ENCODE results near the gene SLC24A3. TPM values are rescaled to one million over a fixed set of nuclear protein-coding genes. Genes with fewer than 3 reads are reported as not detected.
A peak's percentile ranks its signal among the peaks of the same experiment; 100 is the strongest.

The SLC24A3 gene
- total and polyA plus RNA-seq, 2 of the 13 experiments (the other 11 are each of a cell fraction or from before 2014, with no cell fraction given) = not detected

- TF ChIP-seq, protein P1, sequence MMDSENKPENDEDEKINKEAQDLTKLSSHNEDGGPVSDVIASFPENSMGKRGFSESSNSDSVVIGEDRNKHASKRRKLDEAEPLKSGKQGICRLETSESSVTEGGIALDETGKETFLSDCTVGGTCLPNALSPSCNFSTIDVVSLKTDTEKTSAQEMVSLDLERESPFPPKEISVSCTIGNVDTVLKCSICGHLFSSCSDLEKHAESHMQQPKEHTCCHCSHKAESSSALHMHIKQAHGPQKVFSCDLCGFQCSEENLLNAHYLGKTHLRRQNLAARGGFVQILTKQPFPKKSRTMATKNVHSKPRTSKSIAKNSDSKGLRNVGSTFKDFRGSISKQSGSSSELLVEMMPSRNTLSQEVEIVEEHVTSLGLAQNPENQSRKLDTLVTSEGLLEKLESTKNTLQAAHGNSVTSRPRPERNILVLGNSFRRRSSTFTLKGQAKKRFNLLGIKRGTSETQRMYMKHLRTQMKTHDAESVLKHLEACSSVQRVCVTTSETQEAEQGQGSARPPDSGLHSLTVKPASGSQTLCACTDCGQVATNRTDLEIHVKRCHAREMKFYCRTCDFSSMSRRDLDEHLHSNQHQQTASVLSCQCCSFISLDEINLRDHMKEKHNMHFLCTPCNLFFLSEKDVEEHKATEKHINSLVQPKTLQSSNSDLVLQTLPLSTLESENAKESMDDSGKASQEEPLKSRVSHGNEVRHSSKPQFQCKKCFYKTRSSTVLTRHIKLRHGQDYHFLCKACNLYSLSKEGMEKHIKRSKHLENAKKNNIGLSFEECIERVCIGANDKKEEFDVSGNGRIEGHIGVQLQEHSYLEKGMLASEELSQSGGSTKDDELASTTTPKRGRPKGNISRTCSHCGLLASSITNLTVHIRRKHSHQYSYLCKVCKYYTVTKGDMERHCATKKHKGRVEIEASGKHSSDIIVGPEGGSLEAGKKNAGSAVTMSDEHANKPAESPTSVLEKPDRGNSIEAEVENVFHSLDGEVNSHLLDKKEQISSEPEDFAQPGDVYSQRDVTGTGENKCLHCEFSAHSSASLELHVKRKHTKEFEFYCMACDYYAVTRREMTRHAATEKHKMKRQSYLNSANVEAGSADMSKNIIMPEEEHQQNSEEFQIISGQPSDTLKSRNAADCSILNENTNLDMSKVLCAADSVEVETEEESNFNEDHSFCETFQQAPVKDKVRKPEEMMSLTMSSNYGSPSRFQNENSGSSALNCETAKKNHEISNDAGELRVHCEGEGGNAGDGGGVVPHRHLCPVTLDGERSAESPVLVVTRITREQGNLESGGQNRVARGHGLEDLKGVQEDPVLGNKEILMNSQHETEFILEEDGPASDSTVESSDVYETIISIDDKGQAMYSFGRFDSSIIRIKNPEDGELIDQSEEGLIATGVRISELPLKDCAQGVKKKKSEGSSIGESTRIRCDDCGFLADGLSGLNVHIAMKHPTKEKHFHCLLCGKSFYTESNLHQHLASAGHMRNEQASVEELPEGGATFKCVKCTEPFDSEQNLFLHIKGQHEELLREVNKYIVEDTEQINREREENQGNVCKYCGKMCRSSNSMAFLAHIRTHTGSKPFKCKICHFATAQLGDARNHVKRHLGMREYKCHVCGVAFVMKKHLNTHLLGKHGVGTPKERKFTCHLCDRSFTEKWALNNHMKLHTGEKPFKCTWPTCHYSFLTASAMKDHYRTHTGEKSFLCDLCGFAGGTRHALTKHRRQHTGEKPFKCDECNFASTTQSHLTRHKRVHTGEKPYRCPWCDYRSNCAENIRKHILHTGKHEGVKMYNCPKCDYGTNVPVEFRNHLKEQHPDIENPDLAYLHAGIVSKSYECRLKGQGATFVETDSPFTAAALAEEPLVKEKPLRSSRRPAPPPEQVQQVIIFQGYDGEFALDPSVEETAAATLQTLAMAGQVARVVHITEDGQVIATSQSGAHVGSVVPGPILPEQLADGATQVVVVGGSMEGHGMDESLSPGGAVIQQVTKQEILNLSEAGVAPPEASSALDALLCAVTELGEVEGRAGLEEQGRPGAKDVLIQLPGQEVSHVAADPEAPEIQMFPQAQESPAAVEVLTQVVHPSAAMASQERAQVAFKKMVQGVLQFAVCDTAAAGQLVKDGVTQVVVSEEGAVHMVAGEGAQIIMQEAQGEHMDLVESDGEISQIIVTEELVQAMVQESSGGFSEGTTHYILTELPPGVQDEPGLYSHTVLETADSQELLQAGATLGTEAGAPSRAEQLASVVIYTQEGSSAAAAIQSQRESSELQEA (CRISPR knock-in tag; IDR thresholded peaks at IDR 0.05; ENCODE audit: not compliant biosample characterization) = no peak
- peak; percentile 99 for TF ChIP-seq PCBP1 (IDR thresholded peaks at IDR 0.05; ENCODE audit: borderline replicate concordance, low read depth, low read length)
- TF ChIP-seq, protein P2, sequence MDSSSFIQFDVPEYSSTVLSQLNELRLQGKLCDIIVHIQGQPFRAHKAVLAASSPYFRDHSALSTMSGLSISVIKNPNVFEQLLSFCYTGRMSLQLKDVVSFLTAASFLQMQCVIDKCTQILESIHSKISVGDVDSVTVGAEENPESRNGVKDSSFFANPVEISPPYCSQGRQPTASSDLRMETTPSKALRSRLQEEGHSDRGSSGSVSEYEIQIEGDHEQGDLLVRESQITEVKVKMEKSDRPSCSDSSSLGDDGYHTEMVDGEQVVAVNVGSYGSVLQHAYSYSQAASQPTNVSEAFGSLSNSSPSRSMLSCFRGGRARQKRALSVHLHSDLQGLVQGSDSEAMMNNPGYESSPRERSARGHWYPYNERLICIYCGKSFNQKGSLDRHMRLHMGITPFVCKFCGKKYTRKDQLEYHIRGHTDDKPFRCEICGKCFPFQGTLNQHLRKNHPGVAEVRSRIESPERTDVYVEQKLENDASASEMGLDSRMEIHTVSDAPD (CRISPR knock-in tag; IDR thresholded peaks at IDR 0.05) = no peak
- TF ChIP-seq, protein P3, sequence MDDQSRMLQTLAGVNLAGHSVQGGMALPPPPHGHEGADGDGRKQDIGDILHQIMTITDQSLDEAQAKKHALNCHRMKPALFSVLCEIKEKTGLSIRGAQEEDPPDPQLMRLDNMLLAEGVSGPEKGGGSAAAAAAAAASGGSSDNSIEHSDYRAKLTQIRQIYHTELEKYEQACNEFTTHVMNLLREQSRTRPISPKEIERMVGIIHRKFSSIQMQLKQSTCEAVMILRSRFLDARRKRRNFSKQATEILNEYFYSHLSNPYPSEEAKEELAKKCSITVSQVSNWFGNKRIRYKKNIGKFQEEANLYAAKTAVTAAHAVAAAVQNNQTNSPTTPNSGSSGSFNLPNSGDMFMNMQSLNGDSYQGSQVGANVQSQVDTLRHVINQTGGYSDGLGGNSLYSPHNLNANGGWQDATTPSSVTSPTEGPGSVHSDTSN (CRISPR knock-in tag; IDR thresholded peaks at IDR 0.05; ENCODE audit: borderline replicate concordance) = no peak
- TF ChIP-seq ZNF296 (CRISPR knock-in tag; conservative IDR thresholded peaks at IDR 0.05) = peak; percentile 2; the same call in 1 of the 2 replicates
- TF ChIP-seq NCOA1 (CRISPR knock-in tag; IDR thresholded peaks at IDR 0.05) = no peak
- TF ChIP-seq ZFAT (CRISPR knock-in tag; conservative IDR thresholded peaks at IDR 0.05) = no peak
- TF ChIP-seq ZNF343 (CRISPR knock-in tag; IDR thresholded peaks at IDR 0.05) = no peak
- no peak for TF ChIP-seq PLRG1 (conservative IDR thresholded peaks at IDR 0.05)
- no peak for TF ChIP-seq CBFB (CRISPR knock-in tag; IDR thresholded peaks at IDR 0.05)
- TF ChIP-seq ZSCAN12 (CRISPR knock-in tag; IDR thresholded peaks at IDR 0.05) = 0 out of 2 replicates have a peak, but pooled peaks have one; percentile 47
- TF ChIP-seq ZNF251 (CRISPR knock-in tag; IDR thresholded peaks at IDR 0.05) = no peak
- peak; percentile 70; the same call in 1 of the 2 replicates for TF ChIP-seq GABPB1 (CRISPR knock-in tag; IDR thresholded peaks at IDR 0.05)
- no peak for TF ChIP-seq ZNF850 (CRISPR knock-in tag; conservative IDR thresholded peaks at IDR 0.05)
- TF ChIP-seq, protein P4, sequence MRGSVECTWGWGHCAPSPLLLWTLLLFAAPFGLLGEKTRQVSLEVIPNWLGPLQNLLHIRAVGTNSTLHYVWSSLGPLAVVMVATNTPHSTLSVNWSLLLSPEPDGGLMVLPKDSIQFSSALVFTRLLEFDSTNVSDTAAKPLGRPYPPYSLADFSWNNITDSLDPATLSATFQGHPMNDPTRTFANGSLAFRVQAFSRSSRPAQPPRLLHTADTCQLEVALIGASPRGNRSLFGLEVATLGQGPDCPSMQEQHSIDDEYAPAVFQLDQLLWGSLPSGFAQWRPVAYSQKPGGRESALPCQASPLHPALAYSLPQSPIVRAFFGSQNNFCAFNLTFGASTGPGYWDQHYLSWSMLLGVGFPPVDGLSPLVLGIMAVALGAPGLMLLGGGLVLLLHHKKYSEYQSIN (CRISPR knock-in tag; IDR thresholded peaks at IDR 0.05; ENCODE audit: borderline replicate concordance) = no peak
- no peak for TF ChIP-seq CCAR2 (optimal IDR thresholded peaks at IDR 0.05; ENCODE audit: low read depth, low read length)
- TF ChIP-seq ZNF354B (CRISPR knock-in tag; IDR thresholded peaks at IDR 0.05) = no peak; the same call in 1 of the 2 replicates
- no peak for TF ChIP-seq GATAD1 (CRISPR knock-in tag; IDR thresholded peaks at IDR 0.05)
- TF ChIP-seq POGZ (CRISPR knock-in tag; IDR thresholded peaks at IDR 0.05) = 0 out of 2 replicates have a peak, but pooled peaks have one; percentile 23
Observed at GRCh38 chr20:19757487-19758132, 545.2 kb downstream of the SLC24A3 start (continued).
